HFF-Myc (cell line): ENCODE data around the gene BRF1.
"Not testable (repeated sequence)": the region's sequence is repeated elsewhere in the genome, so short reads cannot be mapped to it uniquely, and the experiment has no call there.

ENCODE experiments used
- DNase-seq: peaks from one replicate; pipeline ENCODE4 v3.0.0-alpha.2; 2011; ENCODE audit warnings: low read depth; ENCODE audit errors: extremely low read depth
- H3K4me3 ChIP-seq: replicated peaks from 2 replicates; pipeline ENCODE4 v1.5.1; 2011; ENCODE audit warnings: low read depth, mild to moderate bottlenecking, control low read depth, low read length
- CTCF ChIP-seq: IDR thresholded peaks from 2 replicates; pipeline ENCODE4 v1.5.1; 2012; ENCODE audit warnings: mild to moderate bottlenecking, low read depth, low read length, control low read depth; ENCODE audit errors: missing control alignments

The BRF1 gene

GRCh38 chr14:105331575-105332349, 31.0 kb upstream of the BRF1 start:
- no peak for TF ChIP-seq CTCF
- DNase-seq = no peak
- H3K4me3 ChIP-seq = no peak overlapping the region

GRCh38 chr14:105330491-105330895, 29.7 kb upstream of the BRF1 start:
- DNase-seq = no peak
- no peak overlapping the region for H3K4me3 ChIP-seq
- no peak for TF ChIP-seq CTCF

GRCh38 chr14:105329411-105330150, 28.8 kb upstream of the BRF1 start:
- no peak for TF ChIP-seq CTCF
- H3K4me3 ChIP-seq = no peak overlapping the region
- no peak for DNase-seq

GRCh38 chr14:105328678-105329390, 28.0 kb upstream of the BRF1 start:
- no peak overlapping the region for H3K4me3 ChIP-seq
- DNase-seq = no peak
- no peak for TF ChIP-seq CTCF

GRCh38 chr14:105328070-105328677, 27.4 kb upstream of the BRF1 start:
- no peak for TF ChIP-seq CTCF
- no peak overlapping the region for H3K4me3 ChIP-seq
- no peak for DNase-seq

GRCh38 chr14:105327695-105328045, 26.9 kb upstream of the BRF1 start:
- DNase-seq = not testable (repeated sequence)

More at GRCh38 chr14:105327695-105328045, 26.9 kb upstream of the BRF1 start:
- not testable (repeated sequence) for H3K4me3 ChIP-seq
